ENCODE measurements around the gene RABEPK. TPM values are rescaled to one million over a fixed set of nuclear protein-coding genes. Genes with fewer than 3 reads are reported as not detected.
"Not testable (repeated sequence)": the region's sequence is repeated elsewhere in the genome, so short reads cannot be mapped to it uniquely, and the experiment has no call there.

Gene RABEPK
- total RNA-seq, 1 donor from 2014 or later: 7.0 TPM

- intact Hi-C loops (cut with DNase I): no loop called here
- DNase-seq: no peak
- ATAC-seq (ENCODE audit: poor library complexity): no peak
These were observed 39.6 kb downstream of the RABEPK start for GRCh38 chr9:125239631-125240597.

GRCh38 chr9:125240649-125240999, 40.3 kb downstream of the RABEPK start:
- no peak for DNase-seq
- intact Hi-C loops (cut with DNase I): no loop called here
- ATAC-seq (ENCODE audit: poor library complexity): peak; percentile 16

GRCh38 chr9:125241000-125241862, 40.9 kb downstream of the RABEPK start, which contains the start of gene HSPA5:
Gene HSPA5, minus strand, starts transcription at chr9:125241343. Its CDS starts 217 bp downstream, at chr9:125241126.
- ATAC-seq (ENCODE audit: poor library complexity) (peak; percentile 98), DNase-seq (peak; percentile 100)
- intact Hi-C loops (cut with DNase I): no loop called here

GRCh38 chr9:125241863-125242739, 41.8 kb downstream of the RABEPK start:
- DNase-seq (peak; percentile 53), ATAC-seq (ENCODE audit: poor library complexity) (peak; percentile 14)
- intact Hi-C loops (cut with DNase I): no loop called here

GRCh38 chr9:125243792-125244260, 43.5 kb downstream of the RABEPK start:
- intact Hi-C loops (cut with DNase I): no loop called here
- DNase-seq (no peak), ATAC-seq (ENCODE audit: poor library complexity) (no peak)

GRCh38 chr9:125246261-125246667, 45.9 kb downstream of the RABEPK start:
- ATAC-seq (ENCODE audit: poor library complexity) (no peak), DNase-seq (no peak)
- intact Hi-C loops (cut with DNase I): no loop called here

GRCh38 chr9:125254231-125254630, 53.9 kb downstream of the RABEPK start:
- no peak for DNase-seq
- ATAC-seq (ENCODE audit: poor library complexity): no peak
- intact Hi-C loops (cut with DNase I): loop anchor here (10.0 kb wide), 1 partner anchor 121 kb away; no protein-coding TSS in a partner anchor

GRCh38 chr9:125255781-125256391, 55.5 kb downstream of the RABEPK start:
- ATAC-seq (ENCODE audit: poor library complexity): no peak
- no peak for DNase-seq
- intact Hi-C loops (cut with DNase I): loop anchor here (10.0 kb wide), 1 partner anchor 119 kb away; no protein-coding TSS in a partner anchor

- DNase-seq (no peak), ATAC-seq (ENCODE audit: poor library complexity) (no peak)
- intact Hi-C loops (cut with DNase I): loop anchor here (10.0 kb wide), 1 partner anchor 117 kb away; no protein-coding TSS in a partner anchor
These were observed 57.9 kb downstream of the RABEPK start for GRCh38 chr9:125258160-125258785.

- ATAC-seq (ENCODE audit: poor library complexity) (no peak), DNase-seq (no peak)
- intact Hi-C loops (cut with DNase I): loop anchor here (10.0 kb wide), 1 partner anchor 116 kb away; no protein-coding TSS in a partner anchor
These were observed 58.6 kb downstream of the RABEPK start for GRCh38 chr9:125258832-125259534.

GRCh38 chr9:125260561-125260960, 60.2 kb downstream of the RABEPK start:
- DNase-seq: no peak
- intact Hi-C loops (cut with DNase I): no loop called here
- no peak for ATAC-seq (ENCODE audit: poor library complexity)

- intact Hi-C loops (cut with DNase I): no loop called here
- ATAC-seq (ENCODE audit: poor library complexity): peak; percentile 100
- DNase-seq: peak; percentile 93
These were observed 61.4 kb downstream of the RABEPK start, which contains the start of gene GAPVD1 for GRCh38 chr9:125261501-125262293. Gene GAPVD1, plus strand, starts transcription at chr9:125261826. Its CDS starts 37,096 bp downstream, at chr9:125298922.

- intact Hi-C loops (cut with DNase I): no loop called here
- no peak for DNase-seq
- ATAC-seq (ENCODE audit: poor library complexity): no peak
These were observed 62.1 kb downstream of the RABEPK start for GRCh38 chr9:125262294-125262991.

- ATAC-seq (ENCODE audit: poor library complexity); intact Hi-C loops (cut with DNase I); DNase-seq: not testable (repeated sequence)
These were observed 63.7 kb downstream of the RABEPK start for GRCh38 chr9:125264068-125264467.

- intact Hi-C loops (cut with DNase I): no loop called here
- DNase-seq (no peak), ATAC-seq (ENCODE audit: poor library complexity) (peak; percentile 34)
These were observed 68.2 kb downstream of the RABEPK start for GRCh38 chr9:125268394-125269013.

Data from Right ventricle myocardium superior (tissue), 1 donor.